HEK293 (cell line): Measurements from ENCODE around the gene DPYD.

Source experiments
- CTCF ChIA-PET: fragments of 350-600 bp; formaldehyde crosslinking; extraction: SDS; loops from one replicate; lab custom pipeline; 2021; ENCODE audit warnings: antibody characterized with exemption; lab: Yijun Ruan, JAX
- POLR2A ChIA-PET: fragments of 300-600 bp; formaldehyde crosslinking; extraction: SDS; loops from one replicate; lab custom pipeline; 2020; ENCODE audit warnings: antibody characterized with exemption, inconsistent platforms; lab: Yijun Ruan, JAX
- H3K27ac ChIP-seq: fragments of 200-500 bp; sonication (Bioruptor generic); 2 replicates; pipeline ENCODE4 v1.5.1; 2014; ENCODE audit warnings: low read depth, low read length, control low read depth, inconsistent platforms; ENCODE audit errors: extremely low read depth
- H3K36me3 ChIP-seq, 2 experiments: fragments of 200-500 bp in 1 of 2; sonication (Bioruptor generic) in 1 of 2; 1 replicate in 1 of 2; 2 replicates in 1 of 2; pipeline ENCODE4 v1.5.1; 2014 to 2017; ENCODE audit warnings: inconsistent platforms in 2 of 2, low read length in 2 of 2; ENCODE audit not compliant: control insufficient read depth in 2 of 2, insufficient read depth in 1 of 2
- H3K4me1 ChIP-seq: fragments of 200-500 bp; sonication (Bioruptor generic); 2 replicates; pipeline ENCODE4 v1.5.1; 2014; ENCODE audit warnings: mild to moderate bottlenecking, low read length, inconsistent platforms; ENCODE audit not compliant: control insufficient read depth, insufficient read depth
- H3K4me3 ChIP-seq: 2 replicates; pipeline ENCODE4 v1.5.1; 2011; ENCODE audit warnings: low read depth, mild to moderate bottlenecking, control low read depth, low read length, moderate library complexity
- H3K9me3 ChIP-seq: fragments of 200-500 bp; sonication (Bioruptor generic); 2 replicates; pipeline ENCODE4 v1.5.1; 2014; ENCODE audit warnings: low read depth, low read length, inconsistent platforms; ENCODE audit not compliant: control insufficient read depth, insufficient read depth
- KLF16 ChIP-seq: fragments of 450-650 bp; formaldehyde crosslinking; IDR thresholded peaks from 2 replicates; pipeline ENCODE4 v1.5.1; 2017; ENCODE audit warnings: missing biosample characterization, missing genetic modification characterization
- KLF9 ChIP-seq: fragments of 450-650 bp; formaldehyde crosslinking; IDR thresholded peaks from 2 replicates; pipeline ENCODE4 v1.5.1; 2016; ENCODE audit warnings: missing biosample characterization, missing genetic modification characterization, low read depth
- MEIS1 ChIP-seq: sonication (generic); formaldehyde crosslinking; IDR thresholded peaks from 2 replicates; pipeline ENCODE4 v1.8.1; 2022; ENCODE audit warnings: missing genetic modification reagents, mild to moderate bottlenecking, borderline replicate concordance
- OSR2 ChIP-seq: fragments of 450-650 bp; formaldehyde crosslinking; IDR thresholded peaks from 2 replicates; pipeline ENCODE4 v1.5.1; 2016; ENCODE audit warnings: missing biosample characterization, missing genetic modification characterization
- OVOL3 ChIP-seq: fragments of 450-650 bp; formaldehyde crosslinking; IDR thresholded peaks from 2 replicates; pipeline ENCODE4 v1.5.1; 2016; ENCODE audit warnings: missing biosample characterization, missing genetic modification characterization
- SCRT2 ChIP-seq: fragments of 450-650 bp; formaldehyde crosslinking; IDR thresholded peaks from 2 replicates; pipeline ENCODE4 v1.5.1; 2016; ENCODE audit warnings: missing biosample characterization, missing genetic modification characterization
- YY1 ChIP-seq: fragments of 450-650 bp; formaldehyde crosslinking; IDR thresholded peaks from 2 replicates; pipeline ENCODE4 v1.5.1; 2018; ENCODE audit warnings: missing biosample characterization, missing genetic modification characterization
- ZBTB21 ChIP-seq: fragments of 450-650 bp; formaldehyde crosslinking; IDR thresholded peaks from 2 replicates; pipeline ENCODE4 v1.5.1; 2017; ENCODE audit warnings: missing biosample characterization, missing genetic modification characterization
- ZBTB8A ChIP-seq: fragments of 450-650 bp; formaldehyde crosslinking; IDR thresholded peaks from 2 replicates; pipeline ENCODE4 v1.5.1; 2016; ENCODE audit warnings: missing biosample characterization, missing genetic modification characterization
- ZFP3 ChIP-seq: fragments of 450-650 bp; formaldehyde crosslinking; IDR thresholded peaks from 2 replicates; pipeline ENCODE4 v1.5.1; 2016; ENCODE audit warnings: low read depth, missing biosample characterization, missing genetic modification characterization
- ZNF112 ChIP-seq: fragments of 450-650 bp; formaldehyde crosslinking; IDR thresholded peaks from 2 replicates; pipeline ENCODE4 v1.5.0; 2017; ENCODE audit warnings: missing biosample characterization, missing genetic modification characterization
- ZNF169 ChIP-seq: fragments of 450-650 bp; formaldehyde crosslinking; IDR thresholded peaks from 2 replicates; pipeline ENCODE4 v1.5.1; 2016; ENCODE audit warnings: missing biosample characterization, missing genetic modification characterization
- ZNF202 ChIP-seq: fragments of 450-650 bp; formaldehyde crosslinking; IDR thresholded peaks from 2 replicates; pipeline ENCODE4 v1.5.1; 2016; ENCODE audit warnings: missing biosample characterization, missing genetic modification characterization, borderline replicate concordance
- ZNF248 ChIP-seq: fragments of 450-650 bp; formaldehyde crosslinking; IDR thresholded peaks from 2 replicates; pipeline ENCODE4 v1.5.1; 2017; ENCODE audit warnings: missing biosample characterization, missing genetic modification characterization
- ZNF335 ChIP-seq: fragments of 450-650 bp; formaldehyde crosslinking; conservative IDR thresholded peaks from 2 replicates; pipeline ENCODE4 v1.5.1; 2016; ENCODE audit warnings: missing biosample characterization, missing genetic modification characterization
- ZNF37A ChIP-seq: fragments of 450-650 bp; IDR thresholded peaks from 2 replicates; pipeline ENCODE4 v1.5.1; 2018; ENCODE audit warnings: missing biosample characterization, missing genetic modification characterization
- ZNF416 ChIP-seq: fragments of 450-650 bp; formaldehyde crosslinking; IDR thresholded peaks from 2 replicates; pipeline ENCODE4 v1.5.1; 2016; ENCODE audit warnings: missing biosample characterization, missing genetic modification characterization
- ZNF521 ChIP-seq: fragments of 450-650 bp; formaldehyde crosslinking; IDR thresholded peaks from 2 replicates; pipeline ENCODE4 v1.5.1; 2017; ENCODE audit warnings: missing biosample characterization, mild to moderate bottlenecking, missing genetic modification characterization
- ZNF544 ChIP-seq: fragments of 450-650 bp; formaldehyde crosslinking; IDR thresholded peaks from 2 replicates; pipeline ENCODE4 v1.5.0; 2017; ENCODE audit warnings: missing biosample characterization, missing genetic modification characterization
- ZNF624 ChIP-seq: fragments of 450-650 bp; formaldehyde crosslinking; IDR thresholded peaks from 2 replicates; pipeline ENCODE4 v1.5.1; 2017; ENCODE audit warnings: missing biosample characterization, missing genetic modification characterization
- ZNF747 ChIP-seq: fragments of 450-650 bp; formaldehyde crosslinking; IDR thresholded peaks from 2 replicates; pipeline ENCODE4 v1.5.1; 2016; ENCODE audit warnings: missing biosample characterization, missing genetic modification characterization
- ZNF776 ChIP-seq: fragments of 450-650 bp; formaldehyde crosslinking; IDR thresholded peaks from 2 replicates; pipeline ENCODE4 v1.5.0; 2017; ENCODE audit warnings: missing biosample characterization, missing genetic modification characterization, borderline replicate concordance
- ZNF837 ChIP-seq: fragments of 450-650 bp; formaldehyde crosslinking; IDR thresholded peaks from 2 replicates; pipeline ENCODE4 v1.5.1; 2016; ENCODE audit warnings: missing biosample characterization, missing genetic modification characterization
- ZNF843 ChIP-seq: fragments of 450-650 bp; formaldehyde crosslinking; IDR thresholded peaks from 2 replicates; pipeline ENCODE4 v1.5.1; 2016; ENCODE audit warnings: missing biosample characterization, missing genetic modification characterization
- TF ChIP-seq, protein P1 (sequence below): fragments of 450-650 bp; IDR thresholded peaks from 2 replicates; pipeline ENCODE4 v1.5.1; 2018; ENCODE audit warnings: missing biosample characterization, mild to moderate bottlenecking, missing genetic modification characterization
- TF ChIP-seq, protein P2 (sequence below): fragments of 450-650 bp; formaldehyde crosslinking; IDR thresholded peaks from 2 replicates; pipeline ENCODE4 v1.5.1; 2016; ENCODE audit warnings: missing biosample characterization, missing genetic modification characterization
- TF ChIP-seq, protein P3 (sequence below): IDR thresholded peaks from 2 replicates; pipeline ENCODE4 v1.6.1; 2011; ENCODE audit warnings: mild to moderate bottlenecking, low read depth, low read length, borderline replicate concordance
- TF ChIP-seq, protein P4 (sequence below): fragments of 450-650 bp; formaldehyde crosslinking; IDR thresholded peaks from 2 replicates; pipeline ENCODE4 v1.5.1; 2016; ENCODE audit warnings: missing biosample characterization, missing genetic modification characterization

The DPYD gene

DNA sequence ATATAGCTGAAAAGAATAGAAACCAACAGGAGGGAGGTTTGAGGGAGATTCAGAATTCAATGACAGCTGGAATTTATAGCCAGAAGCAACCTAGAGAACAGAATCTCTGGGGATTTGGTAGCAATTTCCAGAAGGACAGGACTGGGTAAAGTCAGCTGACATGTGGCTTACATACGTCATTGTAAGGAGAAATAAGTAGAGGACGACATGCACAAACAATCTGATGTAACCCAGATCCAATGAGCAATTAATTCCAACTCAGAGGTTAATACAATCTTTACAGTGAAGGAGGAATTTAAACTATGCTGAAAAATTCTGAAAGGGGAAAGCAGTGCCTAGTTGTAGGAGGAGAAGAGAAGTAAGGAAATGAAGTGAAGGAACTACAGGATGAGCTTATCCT lies 815.3 kb downstream of the DPYD start (continued):
- TF ChIP-seq, protein P1, sequence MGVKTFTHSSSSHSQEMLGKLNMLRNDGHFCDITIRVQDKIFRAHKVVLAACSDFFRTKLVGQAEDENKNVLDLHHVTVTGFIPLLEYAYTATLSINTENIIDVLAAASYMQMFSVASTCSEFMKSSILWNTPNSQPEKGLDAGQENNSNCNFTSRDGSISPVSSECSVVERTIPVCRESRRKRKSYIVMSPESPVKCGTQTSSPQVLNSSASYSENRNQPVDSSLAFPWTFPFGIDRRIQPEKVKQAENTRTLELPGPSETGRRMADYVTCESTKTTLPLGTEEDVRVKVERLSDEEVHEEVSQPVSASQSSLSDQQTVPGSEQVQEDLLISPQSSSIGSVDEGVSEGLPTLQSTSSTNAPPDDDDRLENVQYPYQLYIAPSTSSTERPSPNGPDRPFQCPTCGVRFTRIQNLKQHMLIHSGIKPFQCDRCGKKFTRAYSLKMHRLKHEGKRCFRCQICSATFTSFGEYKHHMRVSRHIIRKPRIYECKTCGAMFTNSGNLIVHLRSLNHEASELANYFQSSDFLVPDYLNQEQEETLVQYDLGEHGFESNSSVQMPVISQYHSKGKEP (tag by site-specific recombination): no peak
- TF ChIP-seq KLF9: no peak

DNA sequence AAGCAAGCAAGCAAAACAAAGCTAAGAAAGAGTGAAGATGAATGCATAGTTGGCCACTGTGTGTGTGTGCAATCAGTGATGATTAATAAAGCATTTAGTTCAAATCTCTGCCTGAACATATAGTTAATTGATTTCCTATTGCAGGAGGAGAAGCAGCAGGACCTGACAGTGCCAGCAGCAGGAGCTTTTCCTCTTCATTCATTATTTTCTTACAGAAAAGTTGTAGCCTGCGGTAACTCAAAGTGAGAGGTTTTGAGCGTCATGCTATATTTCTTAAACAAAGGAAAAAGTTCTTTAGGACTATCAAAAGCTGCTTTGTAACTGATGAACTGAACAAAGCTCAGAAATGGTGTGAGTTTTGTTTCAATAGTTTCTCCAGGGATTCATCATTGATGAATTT lies 819.3 kb downstream of the DPYD start:
- H3K27ac ChIP-seq: no peak overlapping the region
- POLR2A ChIA-PET: no interaction called here
- CTCF ChIA-PET: no interaction called here
- H3K36me3 ChIP-seq: no peaks in the 10 kb centered on the region
- H3K4me3 ChIP-seq: no peak overlapping the region
- TF ChIP-seq ZNF747: no peak
- no peak for TF ChIP-seq ZNF37A (tag by site-specific recombination)
- TF ChIP-seq ZNF521 (tag by site-specific recombination): no peak
- no peak for TF ChIP-seq MEIS1 (CRISPR knock-in tag)
- no peak for TF ChIP-seq ZNF843 (tag by site-specific recombination)
- TF ChIP-seq, protein P2, sequence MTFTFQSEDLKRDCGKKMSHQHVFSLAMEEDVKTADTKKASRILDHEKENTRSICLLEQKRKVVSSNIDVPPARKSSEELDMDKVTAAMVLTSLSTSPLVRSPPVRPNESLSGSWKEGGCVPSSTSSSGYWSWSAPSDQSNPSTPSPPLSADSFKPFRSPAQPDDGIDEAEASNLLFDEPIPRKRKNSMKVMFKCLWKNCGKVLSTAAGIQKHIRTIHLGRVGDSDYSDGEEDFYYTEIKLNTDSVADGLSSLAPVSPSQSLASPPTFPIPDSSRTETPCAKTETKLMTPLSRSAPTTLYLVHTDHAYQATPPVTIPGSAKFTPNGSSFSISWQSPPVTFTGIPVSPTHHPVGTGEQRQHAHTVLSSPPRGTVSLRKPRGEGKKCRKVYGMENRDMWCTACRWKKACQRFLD: no peak
- TF ChIP-seq ZNF248 (tag by site-specific recombination): no peak
- no peak for TF ChIP-seq ZNF169
- TF ChIP-seq ZNF416: no peak
- TF ChIP-seq, protein P3, sequence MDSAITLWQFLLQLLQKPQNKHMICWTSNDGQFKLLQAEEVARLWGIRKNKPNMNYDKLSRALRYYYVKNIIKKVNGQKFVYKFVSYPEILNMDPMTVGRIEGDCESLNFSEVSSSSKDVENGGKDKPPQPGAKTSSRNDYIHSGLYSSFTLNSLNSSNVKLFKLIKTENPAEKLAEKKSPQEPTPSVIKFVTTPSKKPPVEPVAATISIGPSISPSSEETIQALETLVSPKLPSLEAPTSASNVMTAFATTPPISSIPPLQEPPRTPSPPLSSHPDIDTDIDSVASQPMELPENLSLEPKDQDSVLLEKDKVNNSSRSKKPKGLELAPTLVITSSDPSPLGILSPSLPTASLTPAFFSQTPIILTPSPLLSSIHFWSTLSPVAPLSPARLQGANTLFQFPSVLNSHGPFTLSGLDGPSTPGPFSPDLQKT: no peak
- H3K9me3 ChIP-seq: no peaks in the 10 kb centered on the region
- no peaks in the 10 kb centered on the region for H3K4me1 ChIP-seq

DNA sequence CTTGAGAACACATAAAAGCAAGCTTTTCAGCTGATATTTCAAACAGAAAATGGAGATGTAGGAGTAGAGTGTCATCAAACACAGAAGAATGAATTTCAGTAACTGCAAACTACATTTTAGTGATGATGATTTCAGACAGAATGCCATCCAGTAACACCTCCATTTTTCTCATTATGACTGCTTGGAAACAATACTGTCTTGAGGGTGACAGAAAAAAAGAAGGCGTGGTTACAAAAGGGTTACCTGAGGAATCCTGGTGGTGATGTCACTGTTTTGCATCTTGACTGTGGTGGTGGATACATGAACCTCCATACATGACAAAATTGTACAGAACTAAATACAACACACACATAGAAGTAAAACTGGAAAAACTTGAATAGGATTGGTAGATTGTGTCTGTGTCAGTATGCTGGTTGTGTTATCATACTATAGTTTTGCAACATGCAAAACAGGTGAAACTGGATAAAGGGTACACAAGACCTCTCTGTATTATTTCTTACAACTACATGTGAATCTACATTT lies 823.4 kb downstream of the DPYD start:
- Histone ChIP-seq H3K27ac (no peak overlapping the region), H3K9me3 (no peaks in the 10 kb centered on the region), H3K4me1 (no peaks in the 10 kb centered on the region), H3K4me3 (no peak overlapping the region), H3K36me3 (no peaks in the 10 kb centered on the region)
- ChIA-PET POLR2A (no interaction called here), CTCF (no interaction called here)
- no peak for TF ChIP-seq OSR2 (tag by site-specific recombination)
- no peak for TF ChIP-seq ZNF544
- TF ChIP-seq ZNF202 (tag by site-specific recombination): no peak
- TF ChIP-seq ZBTB21 (tag by site-specific recombination): no peak
- TF ChIP-seq SCRT2 (tag by site-specific recombination): no peak
- TF ChIP-seq ZNF776: no peak
- no peak for TF ChIP-seq OVOL3
- no peak for TF ChIP-seq ZFP3 (tag by site-specific recombination)
- TF ChIP-seq ZNF112: no peak
- no peak for TF ChIP-seq ZNF624
- no peak for TF ChIP-seq YY1 (tag by site-specific recombination)
- no peak for TF ChIP-seq ZBTB8A (tag by site-specific recombination)
- TF ChIP-seq ZNF837: no peak
- TF ChIP-seq ZNF335 (tag by site-specific recombination): no peak
- no peak for TF ChIP-seq KLF16 (tag by site-specific recombination)
- TF ChIP-seq, protein P4, sequence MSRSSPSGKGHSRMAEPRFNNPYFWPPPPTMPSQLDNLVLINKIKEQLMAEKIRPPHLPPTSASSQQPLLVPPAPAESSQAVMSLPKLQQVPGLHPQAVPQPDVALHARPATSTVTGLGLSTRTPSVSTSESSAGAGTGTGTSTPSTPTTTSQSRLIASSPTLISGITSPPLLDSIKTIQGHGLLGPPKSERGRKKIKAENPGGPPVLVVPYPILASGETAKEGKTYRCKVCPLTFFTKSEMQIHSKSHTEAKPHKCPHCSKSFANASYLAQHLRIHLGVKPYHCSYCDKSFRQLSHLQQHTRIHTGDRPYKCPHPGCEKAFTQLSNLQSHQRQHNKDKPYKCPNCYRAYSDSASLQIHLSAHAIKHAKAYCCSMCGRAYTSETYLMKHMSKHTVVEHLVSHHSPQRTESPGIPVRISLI (tag by site-specific recombination): no peak
